Measurements from ENCODE around the gene PSMD5. TPM values are rescaled to one million over a fixed set of nuclear protein-coding genes. Genes with fewer than 3 reads are reported as not detected.
A peak's percentile ranks its signal among the peaks of the same experiment; 100 is the strongest.

PSMD5 gene
- total RNA-seq, 1 experiment from 2014 or later, result 68.1 TPM

- Histone ChIP-seq H3K36me3 (ENCODE audit: control insufficient read depth, insufficient read depth, low read length) (no peaks in the 10 kb centered on the region), H3K4me3 (ENCODE audit: low read depth, low read length) (no peak overlapping the region), H3K9me3 (no peaks in the 10 kb centered on the region), H3K4me1 (peaks cover 10% of the 10 kb centered on the region), H3K27me3 (replicated peaks; ENCODE audit: control insufficient read depth, insufficient read depth, low read length) (no peaks in the 10 kb centered on the region)
- TF ChIP-seq CTCF (IDR thresholded peaks at IDR 0.05; ENCODE audit: insufficient read depth in 1 of 2, low read depth in 1 of 2, low read length in 1 of 2, severe bottlenecking in 1 of 2, unreplicated experiment in 1 of 2), result no peak
- no TSS peak for BruUV-seq (replicated peaks)
- no peak overlapping the region for H3K27ac Mint-ChIP-seq (ENCODE audit: unreplicated experiment)
- H3K4me3 Mint-ChIP-seq (ENCODE audit: unreplicated experiment), result no peak overlapping the region
- H3K4me1 Mint-ChIP-seq (ENCODE audit: low read depth, unreplicated experiment), result peaks cover 17% of the 10 kb centered on the region
- POLR2A ChIA-PET, result no interaction called here
- H3K9me3 Mint-ChIP-seq (ENCODE audit: unreplicated experiment), result no peaks in the 10 kb centered on the region
- peaks cover 69% of the 10 kb centered on the region for H3K36me3 Mint-ChIP-seq (ENCODE audit: insufficient read depth, unreplicated experiment)
- no peaks in the 10 kb centered on the region for H3K27me3 Mint-ChIP-seq (ENCODE audit: insufficient read depth, unreplicated experiment)
- CTCF ChIA-PET, result no interaction called here
- DNase-seq, result no peak
- intact Hi-C loops (cut with micrococcal nuclease; ENCODE audit: unreplicated experiment), result no loop called here
Measured at GRCh38 chr9:120787933-120788332, 54.8 kb downstream of the PSMD5 start.

- no peak for DNase-seq
- intact Hi-C loops (cut with micrococcal nuclease; ENCODE audit: unreplicated experiment), result loop anchor here (1.0 kb wide), 1 partner anchor 17 kb away; no protein-coding TSS in a partner anchor
- BruUV-seq (replicated peaks), result no TSS peak
- H3K4me3 Mint-ChIP-seq (ENCODE audit: unreplicated experiment), result no peak overlapping the region
- Histone ChIP-seq H3K4me1 (peaks cover 7% of the 10 kb centered on the region), H3K9me3 (no peaks in the 10 kb centered on the region), H3K36me3 (ENCODE audit: control insufficient read depth, insufficient read depth, low read length) (no peaks in the 10 kb centered on the region), H3K27me3 (replicated peaks; ENCODE audit: control insufficient read depth, insufficient read depth, low read length) (no peaks in the 10 kb centered on the region), H3K4me3 (ENCODE audit: low read depth, low read length) (no peak overlapping the region)
- no peak overlapping the region for H3K27ac Mint-ChIP-seq (ENCODE audit: unreplicated experiment)
- POLR2A ChIA-PET, result no interaction called here
- no peaks in the 10 kb centered on the region for H3K27me3 Mint-ChIP-seq (ENCODE audit: insufficient read depth, unreplicated experiment)
- no peak for TF ChIP-seq CTCF (IDR thresholded peaks at IDR 0.05; ENCODE audit: insufficient read depth in 1 of 2, low read depth in 1 of 2, low read length in 1 of 2, severe bottlenecking in 1 of 2, unreplicated experiment in 1 of 2)
- peaks cover 74% of the 10 kb centered on the region for H3K36me3 Mint-ChIP-seq (ENCODE audit: insufficient read depth, unreplicated experiment)
- peaks cover 12% of the 10 kb centered on the region for H3K4me1 Mint-ChIP-seq (ENCODE audit: low read depth, unreplicated experiment)
- no peaks in the 10 kb centered on the region for H3K9me3 Mint-ChIP-seq (ENCODE audit: unreplicated experiment)
- CTCF ChIA-PET, result no interaction called here
Measured at GRCh38 chr9:120783602-120784047, 59.1 kb downstream of the PSMD5 start.

GRCh38 chr9:120781236-120781635 lies 61.5 kb downstream of the PSMD5 start:
- ChIA-PET CTCF (no interaction called here), POLR2A (no interaction called here)
- H3K27ac Mint-ChIP-seq (ENCODE audit: unreplicated experiment), result peak overlapping the region; percentile 27
- no peaks in the 10 kb centered on the region for H3K36me3 ChIP-seq (ENCODE audit: control insufficient read depth, insufficient read depth, low read length)
- no TSS peak for BruUV-seq (replicated peaks)
- intact Hi-C loops (cut with micrococcal nuclease; ENCODE audit: unreplicated experiment), result no loop called here
- no peak overlapping the region for H3K4me3 Mint-ChIP-seq (ENCODE audit: unreplicated experiment)
- TF ChIP-seq CTCF (IDR thresholded peaks at IDR 0.05; ENCODE audit: insufficient read depth in 1 of 2, low read depth in 1 of 2, low read length in 1 of 2, severe bottlenecking in 1 of 2, unreplicated experiment in 1 of 2), result no peak
- no peaks in the 10 kb centered on the region for H3K27me3 ChIP-seq (replicated peaks; ENCODE audit: control insufficient read depth, insufficient read depth, low read length)
- peaks cover 7% of the 10 kb centered on the region for H3K4me1 ChIP-seq
- no peak overlapping the region for H3K4me3 ChIP-seq (ENCODE audit: low read depth, low read length)
- no peaks in the 10 kb centered on the region for H3K9me3 Mint-ChIP-seq (ENCODE audit: unreplicated experiment)
- DNase-seq, result no peak
- no peaks in the 10 kb centered on the region for H3K27me3 Mint-ChIP-seq (ENCODE audit: insufficient read depth, unreplicated experiment)
- no peaks in the 10 kb centered on the region for H3K9me3 ChIP-seq
- H3K4me1 Mint-ChIP-seq (ENCODE audit: low read depth, unreplicated experiment), result peaks cover 24% of the 10 kb centered on the region
- H3K36me3 Mint-ChIP-seq (ENCODE audit: insufficient read depth, unreplicated experiment), result peaks cover 76% of the 10 kb centered on the region
